Raji (cell line): ENCODE data around the gene UGDH.

Experiments
- POLR2A ChIP-seq: IDR thresholded peaks from 2 replicates; pipeline ENCODE4 v1.6.1; 2011; ENCODE audit warnings: low read depth, low read length, control low read depth; ENCODE audit not compliant: insufficient read depth

UGDH gene

GRCh38 chr4:39527296-39528060, at the start of gene UGDH:
Gene UGDH (minus strand): TSS chr4:39527439. CDS start chr4:39521512, 5,927 bp downstream.
- TF ChIP-seq POLR2A = peak; percentile 91

GRCh38 chr4:39574946-39575345, 47.7 kb upstream of the UGDH start:
- no peak for TF ChIP-seq POLR2A

DNA sequence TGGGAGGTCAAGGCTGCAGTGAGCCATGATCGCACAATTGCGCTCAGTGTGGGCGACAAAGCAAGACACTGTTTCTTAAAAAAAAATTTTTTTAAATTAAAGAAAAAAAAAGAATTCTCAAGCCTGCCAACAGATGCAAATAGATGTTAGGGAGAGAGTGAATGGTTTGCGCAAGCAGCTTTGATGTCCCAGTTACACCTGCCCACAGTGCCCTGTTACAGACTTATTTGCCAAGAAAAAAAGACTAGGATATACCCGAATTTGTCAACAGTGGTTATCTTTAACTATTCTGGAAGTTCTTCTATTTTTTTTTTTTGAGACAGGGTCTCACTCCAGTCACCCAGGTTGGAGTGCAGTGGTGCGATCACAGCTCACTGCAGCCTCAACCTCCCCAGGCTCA, 44.3 kb upstream of the UGDH start:
- TF ChIP-seq POLR2A = no peak

GRCh38 chr4:39571054-39571453, 43.8 kb upstream of the UGDH start:
- TF ChIP-seq POLR2A = no peak

DNA sequence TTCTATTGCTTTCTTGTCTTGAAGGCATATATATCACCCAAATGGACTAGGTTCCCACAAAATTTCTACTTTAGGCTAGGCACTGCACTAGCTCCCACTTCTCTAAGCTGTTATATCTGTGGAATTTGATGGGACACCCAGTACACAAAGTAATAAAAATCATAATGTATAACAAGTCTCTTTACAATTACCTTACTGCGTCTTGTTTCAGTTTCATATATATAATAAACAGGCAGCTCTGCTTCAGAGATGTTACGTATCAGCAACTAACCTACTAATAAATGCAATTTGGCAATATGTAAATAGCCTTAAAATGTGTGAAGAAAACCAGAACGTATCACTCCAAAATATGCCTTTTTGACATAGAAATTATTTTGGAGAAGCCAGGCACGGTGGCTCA, 42.0 kb upstream of the UGDH start:
- TF ChIP-seq POLR2A = no peak

DNA sequence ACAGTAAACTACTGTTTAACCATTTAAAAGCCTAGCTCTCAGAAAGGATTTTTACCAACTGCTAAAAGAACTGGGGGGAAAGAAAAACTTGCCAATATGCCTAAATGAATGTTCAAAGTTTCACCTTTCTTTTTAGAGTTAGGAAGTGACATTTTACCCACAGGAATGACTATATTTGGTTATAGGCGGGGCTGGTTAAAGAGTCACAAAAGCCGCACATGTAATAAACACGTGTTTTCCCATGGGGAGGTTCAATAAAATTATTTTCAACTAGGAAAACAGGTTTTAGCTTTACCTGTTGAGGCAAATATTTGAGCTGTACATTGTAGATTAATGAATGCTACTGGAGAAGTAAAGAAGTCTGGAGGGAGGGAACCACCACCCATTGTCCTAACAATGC, 41.6 kb upstream of the UGDH start:
- TF ChIP-seq POLR2A = no peak

DNA sequence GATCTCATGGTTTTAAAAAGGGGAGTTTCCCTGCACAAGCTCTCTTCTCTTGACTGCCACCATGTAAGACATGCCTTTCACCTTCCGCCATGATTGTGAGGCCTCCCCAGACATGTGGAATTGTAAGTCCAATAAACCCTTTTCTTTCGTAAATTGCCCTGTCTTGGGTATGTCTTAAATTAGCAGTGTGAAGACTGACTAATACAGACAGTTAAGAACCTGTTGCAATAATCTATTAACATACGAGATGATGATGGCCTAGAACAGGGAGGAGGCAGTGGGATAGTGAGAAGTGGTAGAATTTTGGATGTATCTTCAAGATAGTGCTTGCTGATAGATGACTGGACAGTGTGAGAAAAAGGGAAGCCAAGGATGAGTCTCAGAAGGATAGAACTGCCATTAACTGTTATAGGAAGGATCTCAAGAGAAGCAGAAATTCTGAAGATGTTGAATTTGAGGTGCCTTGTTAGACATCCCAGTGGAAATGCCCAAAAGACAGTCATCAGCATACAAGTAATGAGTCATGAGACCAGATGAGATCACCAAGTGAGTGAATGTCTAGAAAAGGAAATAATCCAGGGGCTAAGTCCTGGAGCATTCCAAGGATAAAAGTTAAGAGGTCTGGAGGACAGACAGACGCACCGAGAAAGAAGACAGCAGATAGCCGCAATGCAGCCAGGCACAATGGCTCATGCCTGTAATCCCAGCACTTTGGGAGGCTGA, 38.8 kb upstream of the UGDH start:
- no peak for TF ChIP-seq POLR2A

- no peak for TF ChIP-seq POLR2A
Measured at GRCh38 chr4:39563346-39563847, 36.2 kb upstream of the UGDH start.

DNA sequence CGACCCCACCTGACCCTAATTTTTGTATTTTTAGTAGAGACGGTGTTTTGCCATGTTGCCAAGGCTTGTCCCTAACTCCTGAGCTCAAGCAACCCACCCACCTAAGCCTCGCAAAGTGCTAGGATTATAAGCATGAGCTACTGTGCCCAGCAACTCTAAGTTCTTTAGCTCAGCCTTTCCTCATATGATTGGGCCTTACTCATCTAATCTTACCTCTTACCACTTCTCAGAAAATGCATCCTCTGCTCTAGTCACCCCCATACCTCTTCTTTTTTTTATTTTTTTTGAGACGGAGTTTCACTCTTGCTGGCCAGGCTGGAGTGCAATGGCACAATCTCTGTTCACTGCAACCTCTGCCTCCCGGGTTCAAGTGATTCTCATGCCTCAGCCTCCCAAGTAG, 35.6 kb upstream of the UGDH start:
- no peak for TF ChIP-seq POLR2A

GRCh38 chr4:39559626-39560025, 32.4 kb upstream of the UGDH start:
- TF ChIP-seq POLR2A = no peak

GRCh38 chr4:39555472-39555871, 28.2 kb upstream of the UGDH start:
- no peak for TF ChIP-seq POLR2A

DNA sequence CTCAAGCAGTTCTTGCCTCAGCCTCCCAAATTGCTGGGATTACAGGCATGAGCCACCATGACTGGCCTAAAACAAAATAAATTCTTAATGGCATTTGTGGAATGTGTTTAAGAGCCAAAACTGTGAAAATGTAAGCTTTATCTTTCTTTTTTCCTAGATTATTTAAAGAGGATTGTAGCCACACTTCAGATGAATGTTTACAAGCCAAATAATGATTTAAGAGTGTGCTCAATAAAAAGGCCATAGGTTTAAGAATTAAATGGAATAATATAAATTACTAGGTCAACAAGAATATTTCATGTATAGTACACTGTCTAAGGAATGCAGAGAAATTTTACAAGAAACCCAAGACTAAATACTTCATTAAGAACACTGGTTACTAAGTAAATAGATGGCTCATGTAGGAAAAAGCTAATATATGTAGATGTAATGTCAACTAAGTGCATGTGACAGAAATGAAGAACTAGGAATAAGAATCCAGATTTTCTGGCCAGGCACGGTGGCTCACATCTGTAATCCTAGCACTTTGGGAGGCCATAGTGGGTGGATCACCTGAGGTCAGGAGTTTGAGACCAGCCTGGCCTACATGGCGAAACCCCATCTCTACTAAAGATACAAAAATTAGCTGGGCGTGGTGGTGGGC, 21.3 kb upstream of the UGDH start:
- no peak for TF ChIP-seq POLR2A

DNA sequence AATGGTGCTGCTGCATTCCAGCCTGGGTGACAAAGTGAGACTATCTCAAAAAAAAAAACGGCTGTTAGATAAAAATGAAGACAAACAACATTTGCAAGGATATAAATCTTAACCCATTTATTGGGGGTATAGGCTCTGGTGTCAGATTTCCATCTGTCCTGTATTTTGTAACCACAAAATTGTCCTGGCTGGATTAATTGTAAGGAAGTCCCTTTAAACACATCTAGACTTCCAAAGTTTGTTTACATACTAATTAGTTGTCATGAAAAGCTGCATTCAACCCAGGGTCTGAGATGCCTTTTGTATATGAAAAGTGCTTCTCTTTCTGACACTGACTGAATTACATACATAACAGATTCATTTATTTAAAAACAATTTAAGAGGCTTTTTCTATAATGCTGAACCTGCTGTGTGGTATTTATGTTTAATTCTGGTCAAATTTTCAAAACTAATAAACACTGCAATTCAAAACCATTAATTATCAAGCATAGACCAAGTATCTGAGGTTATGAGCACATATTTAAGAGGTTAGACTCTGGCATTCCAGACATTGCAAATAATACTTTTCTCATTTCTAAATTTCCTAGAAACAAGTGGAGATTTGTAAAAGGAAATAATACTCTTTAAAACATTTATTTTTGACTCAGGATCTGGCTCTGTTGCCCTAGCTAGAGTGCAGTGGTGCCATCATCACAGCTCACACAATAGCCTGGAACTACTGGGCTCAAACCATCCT, 17.5 kb upstream of the UGDH start:
- TF ChIP-seq POLR2A = no peak

- no peak for TF ChIP-seq POLR2A
Measured at GRCh38 chr4:39543034-39543433, 15.8 kb upstream of the UGDH start.

- TF ChIP-seq POLR2A = no peak
Measured at GRCh38 chr4:39542611-39543012, 15.4 kb upstream of the UGDH start.
